Progenitor cell of endocrine pancreas (in vitro differentiated cells): ENCODE measurements around the gene ZNF764. TPM values are rescaled to one million over a fixed set of nuclear protein-coding genes. Genes with fewer than 3 reads are reported as not detected.

Experiments
- DNase-seq: peaks from one replicate; pipeline ENCODE4 v3.0.0; 2021; ENCODE audit warnings: low spot score; ENCODE audit not compliant: unreplicated experiment
- H3K27ac Mint-ChIP-seq: 2 replicates; pipeline ENCODE4 v1.8.0; 2021; ENCODE audit warnings: mild to moderate bottlenecking, moderate library complexity, mixed read lengths
- H3K27me3 Mint-ChIP-seq: 2 replicates; pipeline ENCODE4 v1.8.0; 2021; ENCODE audit warnings: mixed read lengths
- H3K36me3 Mint-ChIP-seq: 2 replicates; pipeline ENCODE4 v1.8.0; 2022; ENCODE audit warnings: mixed read lengths; ENCODE audit not compliant: insufficient read depth
- H3K4me1 Mint-ChIP-seq: 2 replicates; pipeline ENCODE4 v1.8.0; 2021; ENCODE audit warnings: low read depth, mixed read lengths
- H3K4me3 Mint-ChIP-seq: 2 replicates; pipeline ENCODE4 v1.8.0; 2021; ENCODE audit warnings: low read depth, mild to moderate bottlenecking, moderate library complexity, mixed read lengths
- H3K9me3 Mint-ChIP-seq: 2 replicates; pipeline ENCODE4 v1.8.0; 2021; ENCODE audit warnings: low read depth, mixed read lengths
- CTCF ChIP-seq: fragments of 200-600 bp; sonication (generic); IDR thresholded peaks from one replicate; pipeline ENCODE4 v1.5.0; 2021; ENCODE audit warnings: antibody characterized with exemption, mild to moderate bottlenecking; ENCODE audit not compliant: unreplicated experiment
- total RNA-seq: library from RNA; stranded (reverse); gene quantifications from 2 replicates; pipeline ENCODE4 v1.2.1, GENCODE V29; 2021

ZNF764 gene
- total RNA-seq, 1 donor from 2014 or later = 36.1 TPM

GRCh38 chr16:30567991-30568638 is 9.9 kb upstream of the ZNF764 start:
- H3K27ac Mint-ChIP-seq = peak overlapping the region; percentile 90
- H3K9me3 Mint-ChIP-seq = no peaks in the 10 kb centered on the region
- H3K27me3 Mint-ChIP-seq = no peaks in the 10 kb centered on the region
- no peak for TF ChIP-seq CTCF
- peaks cover 28% of the 10 kb centered on the region for H3K4me1 Mint-ChIP-seq
- DNase-seq = no peak
- no peak overlapping the region for H3K4me3 Mint-ChIP-seq
- no peaks in the 10 kb centered on the region for H3K36me3 Mint-ChIP-seq

GRCh38 chr16:30567160-30567990 is 9.2 kb upstream of the ZNF764 start:
- Mint-ChIP-seq H3K27ac (peak overlapping the region; percentile 90), H3K9me3 (no peaks in the 10 kb centered on the region), H3K4me3 (no peak overlapping the region)

GRCh38 chr16:30566531-30566930 is 8.4 kb upstream of the ZNF764 start:
- H3K27ac Mint-ChIP-seq = no peak overlapping the region
- no peaks in the 10 kb centered on the region for H3K36me3 Mint-ChIP-seq
- no peak for TF ChIP-seq CTCF
- H3K27me3 Mint-ChIP-seq = no peaks in the 10 kb centered on the region
- H3K4me3 Mint-ChIP-seq = no peak overlapping the region
- no peaks in the 10 kb centered on the region for H3K9me3 Mint-ChIP-seq
- peaks cover 24% of the 10 kb centered on the region for H3K4me1 Mint-ChIP-seq
- no peak for DNase-seq

More at GRCh38 chr16:30567160-30567990, 9.2 kb upstream of the ZNF764 start:
- no peak for TF ChIP-seq CTCF
- Mint-ChIP-seq H3K36me3 (no peaks in the 10 kb centered on the region), H3K4me1 (peaks cover 28% of the 10 kb centered on the region), H3K27me3 (no peaks in the 10 kb centered on the region)
- DNase-seq = no peak

GRCh38 chr16:30565984-30566383 is 7.8 kb upstream of the ZNF764 start:
- H3K4me3 Mint-ChIP-seq = no peak overlapping the region

More at GRCh38 chr16:30565984-30566383, 7.8 kb upstream of the ZNF764 start:
- Mint-ChIP-seq H3K4me1 (peaks cover 23% of the 10 kb centered on the region), H3K27me3 (peaks cover 2% of the 10 kb centered on the region), H3K27ac (peak overlapping the region; percentile 52), H3K36me3 (peaks cover 1% of the 10 kb centered on the region), H3K9me3 (no peaks in the 10 kb centered on the region)
- no peak for DNase-seq
- no peak for TF ChIP-seq CTCF
